HepG2 (cell line): ENCODE data around the gene JPH4. TPM values are rescaled to one million over a fixed set of nuclear protein-coding genes. Genes with fewer than 3 reads are reported as not detected.
A peak's percentile ranks its signal among the peaks of the same experiment; 100 is the strongest.

Experiments used
- ADNP ChIP-seq: sonication (generic); formaldehyde crosslinking; IDR thresholded peaks from 2 replicates; pipeline ENCODE4 v1.4.0; 2020; ENCODE audit warnings: missing genetic modification reagents
- ATF7 ChIP-seq, 2 experiments: fragments of 450-650 bp in 1 of 2; sonication (generic) in 1 of 2; formaldehyde crosslinking in 1 of 2; IDR thresholded peaks; 2 replicates each; pipeline versions ENCODE4 v1.4.0 to v1.6.1; 2016 to 2020; ENCODE audit warnings: antibody characterized with exemption in 1 of 2, mild to moderate bottlenecking in 1 of 2, missing genetic modification reagents in 1 of 2
- DPF2 ChIP-seq: sonication (generic); formaldehyde crosslinking; IDR thresholded peaks from 2 replicates; pipeline ENCODE4 v1.4.0; 2020; ENCODE audit warnings: mild to moderate bottlenecking, low read depth, missing genetic modification reagents, borderline replicate concordance
- FOXP1 ChIP-seq, 2 experiments: fragments of 450-650 bp in 1 of 2; IDR thresholded peaks; 2 replicates each; pipeline ENCODE4 v1.6.1; 2017 to 2018; ENCODE audit warnings: antibody characterized with exemption in 1 of 2
- GATA4 ChIP-seq: sonication (generic); IDR thresholded peaks from 2 replicates; pipeline ENCODE4 v1.6.1; 2016; ENCODE audit warnings: antibody characterized with exemption, low read depth, borderline replicate concordance
- HES4 ChIP-seq: sonication (generic); formaldehyde crosslinking; IDR thresholded peaks from 2 replicates; pipeline ENCODE4 v1.9.0; 2021; ENCODE audit warnings: mild to moderate bottlenecking, missing genetic modification reagents, borderline replicate concordance
- IRX3 ChIP-seq: sonication (generic); formaldehyde crosslinking; IDR thresholded peaks from 2 replicates; pipeline ENCODE4 v1.8.1; 2023; ENCODE audit warnings: mild to moderate bottlenecking, low read depth, missing genetic modification reagents, borderline replicate concordance
- KAT7 ChIP-seq: IDR thresholded peaks from 2 replicates; pipeline ENCODE4 v1.6.1; 2018; ENCODE audit warnings: borderline replicate concordance, missing compliant biosample characterization
- NKX3-1 ChIP-seq: sonication (generic); formaldehyde crosslinking; IDR thresholded peaks from 2 replicates; pipeline ENCODE4 v1.5.0; 2020; ENCODE audit warnings: missing genetic modification reagents
- NR1H2 ChIP-seq: sonication (generic); formaldehyde crosslinking; IDR thresholded peaks from 2 replicates; pipeline ENCODE4 v1.8.1; 2022; ENCODE audit warnings: low read depth, missing genetic modification reagents, borderline replicate concordance
- REPIN1 ChIP-seq: sonication (generic); formaldehyde crosslinking; IDR thresholded peaks from 2 replicates; pipeline ENCODE4 v1.8.0; 2022; ENCODE audit warnings: missing genetic modification reagents, low read depth, mild to moderate bottlenecking, borderline replicate concordance
- SP5 ChIP-seq: IDR thresholded peaks from 2 replicates; pipeline ENCODE4 v1.6.1; 2016; ENCODE audit warnings: low read depth, borderline replicate concordance
- TBL1XR1 ChIP-seq: fragments of 150-350 bp; IDR thresholded peaks from 2 replicates; pipeline ENCODE4 v1.6.1; 2014; ENCODE audit warnings: borderline replicate concordance, low read length; ENCODE audit not compliant: partially characterized antibody
- ZBTB49 ChIP-seq: sonication (generic); formaldehyde crosslinking; IDR thresholded peaks from 2 replicates; pipeline ENCODE4 v1.4.0; 2020; ENCODE audit warnings: missing genetic modification reagents, borderline replicate concordance
- ZFP36L2 ChIP-seq: sonication (generic); formaldehyde crosslinking; IDR thresholded peaks from 2 replicates; pipeline ENCODE4 v1.4.0; 2020; ENCODE audit warnings: missing genetic modification reagents
- ZHX1 ChIP-seq: sonication (generic); formaldehyde crosslinking; IDR thresholded peaks from 2 replicates; pipeline ENCODE4 v1.8.1; 2022; ENCODE audit warnings: low read depth, mild to moderate bottlenecking, missing genetic modification reagents
- ZMYM3 ChIP-seq: sonication (generic); formaldehyde crosslinking; IDR thresholded peaks from 2 replicates; pipeline ENCODE4 v1.5.1; 2020; ENCODE audit warnings: mild to moderate bottlenecking, missing genetic modification reagents
- ZNF230 ChIP-seq: sonication (generic); formaldehyde crosslinking; IDR thresholded peaks from 2 replicates; pipeline ENCODE4 v1.4.0; 2020; ENCODE audit warnings: mild to moderate bottlenecking, missing genetic modification reagents
- ZNF256 ChIP-seq: sonication (generic); formaldehyde crosslinking; conservative IDR thresholded peaks from 2 replicates; pipeline ENCODE4 v1.4.0; 2020; ENCODE audit warnings: missing genetic modification reagents
- ZNF563 ChIP-seq: sonication (generic); formaldehyde crosslinking; IDR thresholded peaks from 2 replicates; pipeline ENCODE4 v1.8.0; 2022; ENCODE audit warnings: mild to moderate bottlenecking, moderate library complexity, missing genetic modification reagents
- ZNF720 ChIP-seq: sonication (generic); formaldehyde crosslinking; IDR thresholded peaks from 2 replicates; pipeline ENCODE4 v1.4.0; 2020; ENCODE audit warnings: missing genetic modification reagents
- ZNF839 ChIP-seq: sonication (generic); formaldehyde crosslinking; IDR thresholded peaks from 2 replicates; pipeline ENCODE4 v1.4.0; 2020; ENCODE audit warnings: missing genetic modification reagents, mild to moderate bottlenecking, borderline replicate concordance
- polyA plus RNA-seq, 8 experiments: library from polyadenylated mRNA; depleted of rRNA in 3 of 8; stranded (reverse) in 7 of 8; unstranded in 1 of 8; fragments of >200 nt; fragmentation: Illumina TruSeq in 4 of 8; extraction: Trizol in 4 of 8; gene quantifications; 2 replicates each; pipeline versions ENCODE4 v1.2.1 to v1.2.3, GENCODE V29; 2011 to 2016; ENCODE audit warnings: low read depth in 4 of 8, missing spikeins in 1 of 8, mixed read lengths in 1 of 8; ENCODE audit not compliant: insufficient read depth in 1 of 8
- total RNA-seq, 5 experiments: library from RNA; depleted of rRNA; stranded (reverse); fragments of >200 nt; fragmentation: Illumina TruSeq; extraction: Trizol; gene quantifications; 2 replicates each; pipeline ENCODE4 v1.2.3, GENCODE V29; 2016; ENCODE audit warnings: low read depth in 1 of 5

The JPH4 gene
- total and polyA plus RNA-seq, 2 of the 13 experiments (the other 11 are each of a cell fraction or from before 2014, with no cell fraction given), result 0.08 to 0.22 TPM

GRCh38 chr14:23539248-23540140, 39.1 kb downstream of the JPH4 start (continued):
- no peak for TF ChIP-seq SP5 (CRISPR knock-in tag)
- no peak for TF ChIP-seq IRX3 (CRISPR knock-in tag)
- TF ChIP-seq ZNF720 (CRISPR knock-in tag), result 0 out of 2 replicates have a peak, but pooled peaks have one; percentile 50
- TF ChIP-seq ZNF256, result no peak
- no peak for TF ChIP-seq ZBTB49 (CRISPR knock-in tag)
- TF ChIP-seq GATA4, result no peak
- TF ChIP-seq REPIN1 (CRISPR knock-in tag), result peak; percentile 46; the same call in 1 of the 2 replicates
- no peak for TF ChIP-seq DPF2 (CRISPR knock-in tag)
- no peak for TF ChIP-seq FOXP1 (IDR thresholded peaks at IDR 0.05)
- TF ChIP-seq FOXP1 (CRISPR knock-in tag; IDR thresholded peaks at IDR 0.05), result no peak
- TF ChIP-seq ZNF230 (CRISPR knock-in tag), result no peak
- no peak for TF ChIP-seq ZNF839 (CRISPR knock-in tag)
- no peak for TF ChIP-seq TBL1XR1
- no peak for TF ChIP-seq NKX3-1 (CRISPR knock-in tag)
- TF ChIP-seq HES4, result no peak
- no peak for TF ChIP-seq ATF7 (IDR thresholded peaks at IDR 0.05)
- no peak for TF ChIP-seq ATF7 (CRISPR knock-in tag; IDR thresholded peaks at IDR 0.05)
- TF ChIP-seq ADNP, result no peak
- no peak for TF ChIP-seq NR1H2 (CRISPR knock-in tag)
- no peak for TF ChIP-seq ZMYM3 (CRISPR knock-in tag)
- no peak for TF ChIP-seq KAT7 (CRISPR knock-in tag)
- no peak for TF ChIP-seq ZHX1 (CRISPR knock-in tag)
- TF ChIP-seq ZFP36L2, result 0 out of 2 replicates have a peak, but pooled peaks have one; percentile 66
- no peak for TF ChIP-seq ZNF563
